NCI-H226 (cell line): ENCODE results near the gene ALPK1.
"Not testable (repeated sequence)": the region's sequence is repeated elsewhere in the genome, so short reads cannot be mapped to it uniquely, and the experiment has no call there.

Experiments
- DNase-seq: peaks from one replicate; pipeline ENCODE4 v3.0.0-alpha.2; 2015

ALPK1 gene

DNA sequence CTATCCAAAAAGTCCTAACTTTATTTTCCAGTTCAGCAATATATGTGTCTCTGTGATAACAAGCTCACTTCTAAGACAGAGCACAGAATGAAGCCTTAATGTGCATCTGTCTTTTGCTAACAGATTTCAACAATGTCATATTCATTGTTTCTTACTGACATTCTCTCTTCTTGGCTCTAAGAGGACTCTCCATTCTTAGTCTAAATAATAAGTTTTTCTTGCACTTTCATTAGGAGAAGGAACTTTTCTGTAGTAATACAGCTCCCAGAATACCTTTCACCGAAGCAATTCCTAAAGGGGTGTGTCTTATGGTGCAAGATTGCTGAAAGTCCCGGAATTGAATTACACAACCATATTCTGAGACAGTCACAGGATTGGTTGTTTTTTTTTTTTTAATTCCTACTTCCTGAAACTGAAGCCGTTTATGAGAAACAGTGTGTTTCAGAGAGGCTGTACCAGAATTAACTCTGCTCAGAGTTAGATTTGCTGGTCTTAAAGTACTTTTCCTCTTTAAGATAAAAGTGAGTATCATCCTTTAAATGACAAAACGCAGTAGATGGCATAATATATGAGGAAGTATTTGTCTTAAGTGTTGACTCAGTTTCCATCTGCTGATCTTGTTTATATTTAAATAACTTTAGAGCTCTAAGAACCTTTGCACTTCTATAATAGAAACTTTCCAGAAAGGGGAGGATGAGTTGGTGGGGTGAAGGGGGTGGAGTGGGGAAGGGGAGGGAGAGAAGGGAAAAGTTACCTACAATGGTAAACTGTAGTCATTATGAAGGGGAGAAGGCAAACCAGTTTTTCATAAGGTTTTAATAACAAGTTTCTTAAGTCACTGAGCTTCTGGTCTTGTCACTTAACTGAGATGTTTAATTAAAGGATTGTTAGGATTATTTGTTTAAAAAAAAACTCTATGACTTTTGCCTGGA lies at the start of gene ALPK1:
TSS of gene ALPK1 (plus strand) at position 421 of the 932 bp plus-strand sequence.
- peak; percentile 73 for DNase-seq

DNA sequence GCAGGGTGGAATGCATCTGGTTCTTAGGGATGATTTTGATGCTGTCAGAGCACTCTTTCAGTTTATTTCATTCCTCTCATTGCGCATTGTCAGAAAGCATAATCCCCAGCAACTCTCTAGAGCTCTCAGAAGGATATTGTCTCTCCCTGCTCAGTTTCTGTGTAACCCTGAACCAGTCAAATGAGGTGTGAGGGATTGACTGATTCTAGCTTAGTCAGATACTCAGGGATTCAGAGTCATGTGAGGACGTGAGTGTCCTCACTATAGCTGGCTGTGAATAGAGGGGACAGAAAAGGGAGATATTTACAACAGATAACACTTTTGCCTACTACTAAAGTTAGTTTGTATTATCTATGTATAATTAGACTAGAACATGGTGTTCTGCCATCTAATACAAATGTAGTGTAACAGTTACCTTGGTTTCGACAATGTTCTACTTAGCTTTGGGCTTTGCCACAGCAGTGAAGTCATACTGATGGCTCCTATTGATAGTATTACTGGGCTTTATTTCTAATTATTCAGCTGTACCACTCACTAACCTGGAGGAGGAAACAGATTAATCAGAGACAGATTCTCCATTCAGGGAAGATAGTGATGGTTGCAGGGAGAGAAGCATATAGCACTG lies 46.0 kb upstream of the ALPK1 start:
- DNase-seq, result no peak

DNA sequence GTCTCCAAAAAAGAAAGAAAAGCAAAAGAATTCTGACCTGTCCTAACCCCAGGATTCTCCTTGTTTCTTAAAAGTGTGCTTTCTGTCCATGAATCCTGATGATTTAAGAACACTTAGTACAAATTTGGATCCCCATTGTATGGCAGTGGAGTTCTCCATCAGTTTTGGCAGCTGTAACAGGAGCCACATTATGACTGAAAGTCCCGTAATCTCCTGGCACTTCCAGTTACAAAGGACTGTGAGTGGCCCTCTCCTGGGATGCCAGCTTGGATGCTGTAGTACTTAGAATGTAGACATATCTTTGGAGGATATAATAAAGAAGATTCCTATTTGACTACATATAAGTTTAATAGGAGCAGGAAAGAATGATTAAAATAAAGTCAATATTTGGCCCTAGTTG lies 44.9 kb upstream of the ALPK1 start:
- DNase-seq, result no peak

DNA sequence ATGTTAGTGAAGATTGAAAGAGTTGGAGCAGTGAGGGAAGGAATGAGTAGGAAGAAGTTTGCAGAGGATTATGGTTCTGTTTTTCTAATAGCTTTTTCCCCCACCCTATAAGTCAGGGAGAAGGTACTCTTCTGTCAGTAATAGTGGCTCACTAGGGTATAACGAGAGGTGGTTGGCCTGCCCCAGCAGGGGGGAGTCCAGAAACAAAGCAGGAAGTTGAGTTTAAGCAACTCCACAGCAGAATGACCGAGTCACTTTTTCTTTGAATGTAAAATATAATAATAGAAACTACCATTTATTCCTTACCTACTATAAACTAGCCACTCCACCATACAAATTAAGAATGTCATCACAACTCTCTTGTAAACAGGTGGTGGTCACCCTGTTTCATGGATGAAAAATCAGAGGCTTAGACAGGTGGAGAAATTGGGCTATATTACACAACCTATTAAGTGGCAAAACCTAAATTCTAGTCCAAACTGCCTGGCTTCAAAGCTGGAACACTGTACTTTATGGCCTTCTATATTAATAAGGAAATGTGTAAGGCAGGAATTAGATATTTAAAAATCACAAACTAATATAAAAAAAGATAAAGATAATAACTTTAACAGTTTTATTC lies 43.7 kb upstream of the ALPK1 start:
- DNase-seq, result no peak

DNA sequence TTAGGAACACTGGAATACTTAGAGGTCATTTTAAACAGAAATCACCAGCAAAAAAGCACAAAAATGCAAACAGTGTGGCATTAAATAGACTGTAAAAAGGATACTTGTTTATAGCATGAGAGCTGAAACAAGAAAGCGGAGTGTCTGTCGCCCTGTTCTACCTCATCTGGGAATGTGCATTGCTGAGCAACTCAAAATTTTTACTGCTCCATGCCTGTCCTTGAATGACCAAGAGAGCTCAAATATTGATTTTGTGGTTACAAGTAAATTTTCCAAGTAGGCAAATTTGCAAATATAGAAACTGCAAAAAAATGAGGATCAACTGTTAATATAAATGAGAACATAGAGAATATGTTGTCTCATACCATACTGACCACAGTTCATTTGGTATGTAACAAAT lies 40.1 kb upstream of the ALPK1 start:
- DNase-seq, result no peak

DNA sequence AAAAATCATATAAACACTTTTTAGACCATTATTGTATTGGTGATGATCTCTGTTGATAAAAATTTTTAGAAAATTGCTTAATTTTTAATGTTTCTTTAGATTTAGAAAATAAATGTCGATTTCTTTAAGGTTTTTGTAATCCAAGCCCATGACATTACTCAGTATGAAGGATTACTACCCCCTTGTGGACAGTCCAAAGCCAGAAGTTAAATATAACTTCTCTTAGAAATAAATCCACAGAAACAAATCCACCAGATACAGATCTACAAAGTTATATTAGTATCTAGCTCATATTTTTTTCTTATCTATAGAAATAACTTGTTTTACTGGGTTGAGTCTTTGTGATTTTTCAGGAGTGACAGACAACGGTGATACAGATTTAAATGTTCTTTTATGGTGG lies 30.3 kb upstream of the ALPK1 start:
- DNase-seq, result no peak

DNA sequence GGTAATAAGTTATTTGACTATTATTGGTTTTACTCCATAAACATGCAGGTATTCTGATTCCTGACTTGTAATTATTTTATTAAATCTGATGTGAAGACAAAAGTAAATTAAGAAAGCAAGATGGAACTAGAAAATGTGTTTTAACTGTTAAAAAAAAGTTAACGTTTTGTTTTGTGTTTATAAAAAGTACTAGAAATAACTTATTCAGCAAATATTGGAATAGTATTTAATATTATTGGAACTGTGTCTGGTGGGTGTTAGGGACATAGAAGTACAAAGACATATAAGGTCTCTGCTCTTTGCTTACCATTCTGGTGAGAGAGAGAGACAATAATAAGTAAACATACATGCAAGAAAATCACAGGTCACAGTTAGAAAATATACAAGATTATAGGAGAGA lies 27.1 kb upstream of the ALPK1 start:
- DNase-seq, result no peak

DNA sequence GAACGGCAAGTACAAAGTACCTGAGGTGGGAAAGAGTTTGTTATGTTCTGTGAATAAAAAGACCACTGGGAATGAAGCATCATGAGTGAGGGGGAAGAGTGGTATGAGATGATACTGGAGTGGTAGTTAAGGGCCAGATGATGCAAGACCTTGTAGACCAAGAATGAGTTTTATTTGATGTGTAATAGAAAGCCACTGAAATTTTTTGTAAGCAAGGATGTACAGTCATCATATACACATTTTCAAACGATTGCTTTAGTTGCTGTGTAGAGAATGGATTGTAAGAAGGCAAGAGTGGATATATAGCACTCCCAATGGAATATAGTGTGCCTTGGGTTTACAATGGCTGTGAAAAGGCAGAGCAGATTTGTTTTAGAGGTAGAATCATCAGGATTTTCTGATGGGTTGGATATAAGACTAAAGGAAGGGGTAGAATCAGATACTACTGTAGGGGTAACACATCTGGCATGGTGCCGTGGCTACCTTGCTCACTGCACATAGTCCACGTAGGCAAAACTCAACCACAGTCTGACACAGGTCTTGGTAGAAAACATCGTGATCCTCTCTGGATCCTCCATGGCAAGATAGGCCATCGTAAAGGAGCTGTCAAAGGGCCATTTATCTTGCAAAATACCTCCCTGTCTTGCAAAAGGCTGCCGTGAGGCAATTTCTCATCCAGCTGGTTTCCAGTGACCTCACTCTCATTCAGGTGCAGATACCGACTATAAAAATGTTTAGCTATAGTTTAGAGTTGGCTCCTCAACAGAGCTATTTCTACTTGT lies 26.3 kb upstream of the ALPK1 start:
- DNase-seq, result peak; percentile 71

DNA sequence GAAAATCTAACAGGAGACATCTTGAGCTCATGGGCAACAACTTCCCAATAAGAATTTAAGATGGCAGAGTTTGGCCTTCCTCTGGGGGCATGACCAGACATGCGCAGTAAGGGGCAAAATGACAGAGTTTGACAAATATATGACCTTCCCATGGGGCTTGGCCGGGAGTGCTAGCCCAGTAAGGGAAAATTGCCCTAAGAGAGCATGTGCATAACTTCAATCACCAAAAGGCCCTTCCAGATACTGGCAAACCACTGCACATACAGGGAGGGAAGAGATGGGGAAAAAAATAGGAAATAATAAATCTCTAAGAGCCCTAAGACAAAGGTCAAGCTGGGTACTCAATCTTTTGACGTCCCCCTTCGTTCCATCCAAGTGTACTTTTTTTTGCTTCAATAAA lies 24.9 kb upstream of the ALPK1 start:
- DNase-seq, result no peak

DNA sequence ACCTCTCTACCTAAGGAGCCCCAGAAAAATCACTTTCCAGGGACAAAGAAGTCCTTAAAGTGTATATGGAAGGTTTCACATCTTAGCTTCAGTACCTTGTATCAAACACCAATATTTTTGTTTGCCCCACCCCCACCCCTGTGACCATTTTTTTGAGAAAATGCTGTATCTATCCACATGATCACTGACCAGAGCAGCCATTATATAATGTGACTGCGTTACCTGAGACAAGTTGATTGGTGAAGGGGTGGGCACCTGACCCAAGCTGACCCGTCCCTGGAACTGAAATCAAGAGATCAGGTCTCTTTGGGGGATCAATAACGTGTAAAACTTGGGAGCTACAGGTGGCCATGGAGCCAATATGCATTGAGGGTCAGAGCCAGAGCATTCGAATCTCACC lies 22.2 kb upstream of the ALPK1 start:
- DNase-seq, result no peak

DNA sequence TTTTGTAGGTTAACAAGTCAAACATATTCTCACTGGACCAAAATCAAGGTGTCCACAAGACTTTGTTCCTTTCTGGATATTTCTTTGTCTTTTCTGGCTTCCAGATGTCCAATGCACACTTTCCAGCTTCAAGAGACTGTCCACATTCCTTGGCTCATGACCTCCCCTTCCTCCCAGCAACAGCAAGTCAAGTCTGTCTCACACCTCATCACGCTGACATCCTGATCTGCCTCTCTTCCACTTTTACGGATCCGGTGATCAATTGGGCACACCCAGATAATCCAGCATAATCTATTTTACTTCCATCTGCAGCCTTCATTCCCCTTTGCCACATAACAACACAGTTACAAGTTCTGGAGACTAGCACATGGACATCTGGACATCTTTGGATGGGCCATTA lies 21.1 kb upstream of the ALPK1 start:
- no peak for DNase-seq

DNA sequence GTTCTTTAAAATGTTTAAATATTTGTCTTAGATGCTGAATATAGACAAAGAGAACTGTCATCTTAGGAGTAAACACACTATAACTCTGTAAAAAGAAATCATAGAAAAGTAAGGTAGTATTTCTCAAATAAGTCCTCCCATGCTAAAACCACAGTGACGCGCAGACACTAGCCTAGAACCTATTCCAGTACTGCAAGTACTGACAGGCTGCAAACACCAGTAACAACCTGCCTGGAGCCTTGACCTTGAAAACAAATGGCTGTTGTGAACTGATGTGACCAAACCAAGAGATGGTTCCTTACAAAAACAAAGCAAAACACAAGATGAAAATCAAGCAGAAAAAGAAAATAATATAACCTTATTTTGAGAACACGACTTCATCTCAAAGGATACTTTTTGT lies 19.9 kb upstream of the ALPK1 start:
- DNase-seq, result no peak

DNA sequence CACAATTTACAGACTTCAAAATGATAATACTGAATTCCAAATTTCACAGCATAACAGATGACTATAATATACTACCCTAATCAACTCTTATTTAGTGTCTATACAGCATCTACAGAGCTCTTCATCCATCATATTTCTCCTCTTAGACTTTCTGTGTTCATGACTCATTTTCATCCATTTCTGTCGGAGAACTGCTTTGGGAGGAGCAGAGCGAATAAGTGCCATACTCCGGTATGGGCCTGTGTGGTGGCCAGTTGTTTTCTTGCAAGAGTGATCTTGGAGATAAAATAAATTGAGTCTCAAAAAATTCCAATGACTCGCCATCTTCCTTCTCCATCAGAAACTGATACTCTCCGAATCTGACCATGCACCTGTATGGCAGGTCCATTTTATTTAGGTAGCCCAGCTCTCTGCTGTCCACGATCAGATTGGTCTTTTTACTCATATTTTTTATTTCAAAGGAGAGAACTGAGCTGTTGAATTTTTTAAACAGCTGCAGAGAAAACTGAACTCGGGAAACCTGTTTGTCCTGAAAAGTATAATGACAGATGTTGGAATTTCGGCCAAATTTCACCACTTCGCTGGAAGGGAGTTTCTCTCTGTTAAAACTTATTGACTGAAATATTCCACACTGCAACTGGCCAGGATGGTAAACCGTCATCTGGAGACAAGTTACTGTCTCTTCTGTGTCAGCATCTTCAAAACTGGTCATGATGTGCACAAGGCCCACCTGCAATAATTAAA lies 19.3 kb upstream of the ALPK1 start:
- DNase-seq, result no peak

DNA sequence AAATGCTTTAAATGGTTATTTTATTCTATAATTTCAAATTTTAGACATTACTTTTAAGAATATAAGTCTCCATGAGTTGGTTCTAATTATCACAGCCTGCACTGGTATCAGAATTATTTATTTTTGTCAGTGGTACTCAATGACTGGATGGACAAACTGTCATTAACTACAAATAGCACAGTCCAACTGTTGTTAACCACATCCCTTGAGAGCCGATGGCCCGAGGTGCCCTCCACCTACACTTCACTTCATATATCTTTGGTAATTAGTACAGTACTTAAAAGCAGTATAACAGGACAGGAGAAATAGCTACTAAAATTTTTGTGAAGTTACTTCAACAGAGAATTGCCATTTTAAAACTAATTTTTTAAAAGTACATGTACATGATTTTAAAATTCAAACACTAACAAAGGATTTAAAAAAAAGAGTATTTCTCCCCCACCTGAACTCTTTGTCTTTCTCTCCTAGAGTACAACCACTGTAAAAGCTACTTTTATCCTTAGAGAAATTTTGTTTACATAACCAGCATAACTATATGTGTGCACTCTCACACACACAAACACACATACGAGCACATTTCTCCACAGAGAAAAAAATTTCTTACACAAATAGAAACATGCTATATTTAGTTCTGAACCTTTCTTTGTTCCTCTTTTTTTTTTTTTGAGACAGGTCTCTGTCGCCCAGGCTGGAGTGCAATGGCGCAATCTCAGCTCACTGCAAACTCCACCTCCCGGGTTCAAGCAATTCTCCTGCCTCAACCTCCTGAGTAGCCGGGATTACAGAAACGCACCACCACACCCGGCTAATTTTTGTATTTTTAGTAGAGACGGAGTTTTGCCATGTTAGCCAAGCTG lies 17.9 kb upstream of the ALPK1 start:
- no peak for DNase-seq

DNA sequence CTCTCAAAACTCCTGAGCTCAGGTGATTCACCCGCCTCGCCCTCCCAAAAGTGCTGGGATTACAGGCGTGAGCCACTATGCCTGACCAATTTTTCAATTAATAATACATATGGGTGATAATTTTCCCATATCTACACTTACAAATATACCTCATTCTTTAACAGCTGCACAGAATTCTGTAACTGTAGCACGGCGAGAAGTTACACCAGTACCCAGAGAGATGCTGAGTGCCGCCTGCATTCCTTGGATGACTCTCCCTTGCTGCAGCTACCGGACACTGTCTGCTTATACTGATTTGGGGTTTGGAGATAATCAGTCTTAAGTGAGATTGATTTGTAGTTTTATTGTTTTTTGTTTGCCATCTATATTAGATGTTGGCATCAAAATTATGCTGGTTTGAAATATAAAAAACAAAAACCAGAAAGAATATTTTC lies 17.3 kb upstream of the ALPK1 start:
- no peak for DNase-seq

DNA sequence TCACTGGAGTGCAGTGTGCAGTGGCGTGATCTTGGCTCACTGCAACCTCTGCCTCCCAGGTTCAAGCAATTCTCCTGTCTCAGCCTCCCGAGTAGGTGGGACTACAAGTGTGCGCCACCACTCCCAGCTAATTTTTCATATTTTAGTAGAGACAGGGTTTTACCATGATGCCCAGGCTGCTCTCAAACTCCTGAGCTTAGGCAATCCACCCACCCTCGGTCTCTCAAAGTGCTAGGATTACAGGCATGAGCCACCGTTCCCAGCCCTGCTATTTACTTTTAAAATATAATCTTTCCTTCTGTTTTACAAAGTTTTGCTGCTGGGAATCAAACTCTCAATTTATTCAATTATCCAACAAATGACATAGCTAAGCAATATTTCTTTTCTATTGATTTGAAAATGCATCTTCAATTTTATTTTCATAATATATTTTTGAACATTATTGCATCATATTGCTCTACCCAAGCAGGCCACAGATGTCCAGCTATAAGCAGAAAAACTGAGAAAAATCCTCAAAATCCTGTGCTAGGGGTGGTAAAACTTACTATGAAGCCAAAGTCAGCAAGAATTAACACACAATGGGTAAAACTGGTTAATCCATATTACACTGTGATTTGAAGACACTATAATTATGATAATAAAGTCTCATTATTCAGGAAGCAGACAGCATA lies 16.6 kb upstream of the ALPK1 start:
- DNase-seq, result no peak

DNA sequence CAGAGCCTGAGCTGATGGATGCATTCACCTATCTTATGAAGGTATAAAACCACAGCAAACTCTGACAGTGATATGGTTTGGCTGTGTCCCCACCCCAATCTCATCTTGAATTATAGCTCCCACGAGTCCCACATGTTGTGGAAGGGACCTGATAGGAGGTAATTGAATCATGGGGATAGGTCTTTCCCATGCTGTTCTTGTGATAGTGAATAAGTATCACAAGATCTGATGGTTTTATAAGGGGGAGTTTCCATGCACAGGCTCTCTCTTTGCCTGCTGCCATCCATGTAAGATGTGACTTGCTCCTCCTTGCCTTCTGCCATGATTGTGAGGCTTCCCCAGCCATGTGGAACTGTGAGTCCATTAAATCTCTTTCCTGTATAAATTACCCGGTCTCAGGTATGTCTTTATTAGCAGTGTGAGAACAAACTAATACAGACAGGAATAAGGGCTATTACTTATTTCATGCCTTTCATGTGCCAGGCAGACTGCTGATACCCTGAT lies 15.2 kb upstream of the ALPK1 start:
- DNase-seq, result not testable (repeated sequence)

DNA sequence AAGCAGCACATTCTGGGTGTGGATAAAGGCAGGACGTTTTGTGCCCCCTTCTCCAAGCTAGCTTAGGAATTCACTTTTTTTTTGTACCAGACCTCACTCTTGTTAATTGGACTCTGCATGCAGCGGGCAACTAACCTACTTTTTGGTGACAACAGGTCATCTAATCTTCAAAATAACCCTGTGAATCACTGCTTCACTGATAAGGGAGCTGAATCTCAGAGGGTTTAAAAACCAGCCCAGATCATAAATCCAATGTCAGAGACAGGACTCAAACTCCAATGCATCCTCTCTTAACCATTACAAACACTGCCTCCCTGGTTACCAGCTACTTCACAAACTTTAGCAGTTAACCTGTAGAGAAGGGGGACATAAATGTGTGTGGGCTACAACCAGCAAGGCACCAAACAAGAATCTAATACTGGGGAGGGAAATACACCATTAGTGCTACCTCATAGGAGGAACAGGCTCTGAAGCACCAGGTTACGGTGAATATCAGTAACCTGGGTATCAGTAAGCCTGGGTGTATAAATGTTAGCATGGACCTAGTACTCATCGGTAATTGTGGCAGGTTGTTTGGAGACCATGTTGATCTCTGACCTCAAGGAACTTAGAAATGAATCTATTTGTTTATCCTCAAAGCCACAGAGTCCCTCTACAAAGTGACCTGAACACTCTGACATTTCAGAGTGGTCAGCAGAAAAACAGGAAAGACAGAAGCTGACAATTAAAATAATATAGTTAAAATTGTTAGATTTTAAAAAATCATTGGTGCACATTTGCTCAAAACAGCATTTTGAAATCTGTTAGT lies 14.1 kb upstream of the ALPK1 start:
- DNase-seq, result peak; percentile 21

DNA sequence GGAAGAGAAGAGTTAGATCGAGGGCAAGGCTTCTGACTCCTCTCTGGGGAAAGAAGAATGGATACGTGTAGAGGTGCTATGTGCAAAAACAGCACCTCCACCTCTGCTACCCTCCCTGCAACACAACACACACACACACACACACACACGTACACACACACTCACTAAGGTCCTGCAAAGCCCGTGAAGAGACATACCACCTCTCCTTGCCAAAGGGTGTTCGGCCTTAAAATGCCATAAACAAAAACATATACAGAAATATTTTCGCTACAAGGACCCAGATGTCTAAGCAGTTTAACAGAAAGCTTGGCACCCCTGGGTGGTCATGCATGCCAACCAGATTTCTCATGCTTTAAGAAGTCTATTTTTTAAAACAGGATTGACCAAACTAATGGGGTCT lies 13.0 kb upstream of the ALPK1 start:
- DNase-seq, result no peak
